ENCODE data around the gene TPH1. TPM values are rescaled to one million over a fixed set of nuclear protein-coding genes. Genes with fewer than 3 reads are reported as not detected.

The TPH1 gene
- total RNA-seq, 3 donors from 2014 or later, result 1.4 to 12.8 (median 10.7) TPM

DNA sequence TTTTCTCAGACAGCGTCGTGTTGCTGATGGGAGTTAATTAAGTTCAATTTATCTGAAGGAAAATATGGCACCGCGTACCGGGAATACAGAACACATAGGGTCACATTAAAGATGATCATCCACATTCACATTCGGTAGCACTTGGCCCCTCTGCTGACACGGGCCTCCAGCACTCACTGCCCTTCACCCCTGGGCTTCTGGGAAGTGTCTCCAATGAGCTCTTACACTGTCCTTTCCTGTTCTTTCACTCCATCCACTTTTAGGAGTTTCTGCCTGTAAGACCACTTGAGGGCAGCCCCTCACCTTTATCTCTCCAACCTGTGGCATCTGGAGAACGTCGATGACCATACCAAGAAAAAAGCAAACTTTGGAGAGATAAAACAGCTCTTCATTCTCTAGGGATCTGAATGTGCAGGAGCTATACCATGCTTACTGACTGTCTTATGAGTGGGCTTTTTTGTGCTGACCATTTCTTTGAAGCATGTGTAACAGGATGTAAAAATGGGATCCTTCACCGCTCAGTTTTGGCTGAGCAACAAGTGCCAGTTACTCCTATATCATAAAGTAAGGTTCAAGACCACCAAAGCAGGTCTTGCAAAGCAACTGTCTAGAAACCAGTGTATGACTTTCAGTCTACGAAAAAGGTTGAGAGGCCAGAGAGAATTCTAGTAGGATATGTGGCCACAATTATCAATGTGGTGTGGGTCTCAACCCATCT is 32.1 kb downstream of the TPH1 start:
- ATAC-seq (no peak), DNase-seq (peak in 2 of 3 donors; percentile 18 to 35)
- TF ChIP-seq, protein P1, sequence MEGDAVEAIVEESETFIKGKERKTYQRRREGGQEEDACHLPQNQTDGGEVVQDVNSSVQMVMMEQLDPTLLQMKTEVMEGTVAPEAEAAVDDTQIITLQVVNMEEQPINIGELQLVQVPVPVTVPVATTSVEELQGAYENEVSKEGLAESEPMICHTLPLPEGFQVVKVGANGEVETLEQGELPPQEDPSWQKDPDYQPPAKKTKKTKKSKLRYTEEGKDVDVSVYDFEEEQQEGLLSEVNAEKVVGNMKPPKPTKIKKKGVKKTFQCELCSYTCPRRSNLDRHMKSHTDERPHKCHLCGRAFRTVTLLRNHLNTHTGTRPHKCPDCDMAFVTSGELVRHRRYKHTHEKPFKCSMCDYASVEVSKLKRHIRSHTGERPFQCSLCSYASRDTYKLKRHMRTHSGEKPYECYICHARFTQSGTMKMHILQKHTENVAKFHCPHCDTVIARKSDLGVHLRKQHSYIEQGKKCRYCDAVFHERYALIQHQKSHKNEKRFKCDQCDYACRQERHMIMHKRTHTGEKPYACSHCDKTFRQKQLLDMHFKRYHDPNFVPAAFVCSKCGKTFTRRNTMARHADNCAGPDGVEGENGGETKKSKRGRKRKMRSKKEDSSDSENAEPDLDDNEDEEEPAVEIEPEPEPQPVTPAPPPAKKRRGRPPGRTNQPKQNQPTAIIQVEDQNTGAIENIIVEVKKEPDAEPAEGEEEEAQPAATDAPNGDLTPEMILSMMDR (IDR thresholded peaks at IDR 0.05), result no peak
- H3K4me1 ChIP-seq (ENCODE audit: low read depth), result no peaks in the 10 kb centered on the region
- intact Hi-C loops (cut with DNase I, micrococcal nuclease), result no loop called here
- H3K36me3 ChIP-seq (ENCODE audit: low read depth), result no peaks in the 10 kb centered on the region
- H3K9me3 ChIP-seq, result no peaks in the 10 kb centered on the region
- H3K4me3 ChIP-seq, result peak overlapping the region; percentile 56

DNA sequence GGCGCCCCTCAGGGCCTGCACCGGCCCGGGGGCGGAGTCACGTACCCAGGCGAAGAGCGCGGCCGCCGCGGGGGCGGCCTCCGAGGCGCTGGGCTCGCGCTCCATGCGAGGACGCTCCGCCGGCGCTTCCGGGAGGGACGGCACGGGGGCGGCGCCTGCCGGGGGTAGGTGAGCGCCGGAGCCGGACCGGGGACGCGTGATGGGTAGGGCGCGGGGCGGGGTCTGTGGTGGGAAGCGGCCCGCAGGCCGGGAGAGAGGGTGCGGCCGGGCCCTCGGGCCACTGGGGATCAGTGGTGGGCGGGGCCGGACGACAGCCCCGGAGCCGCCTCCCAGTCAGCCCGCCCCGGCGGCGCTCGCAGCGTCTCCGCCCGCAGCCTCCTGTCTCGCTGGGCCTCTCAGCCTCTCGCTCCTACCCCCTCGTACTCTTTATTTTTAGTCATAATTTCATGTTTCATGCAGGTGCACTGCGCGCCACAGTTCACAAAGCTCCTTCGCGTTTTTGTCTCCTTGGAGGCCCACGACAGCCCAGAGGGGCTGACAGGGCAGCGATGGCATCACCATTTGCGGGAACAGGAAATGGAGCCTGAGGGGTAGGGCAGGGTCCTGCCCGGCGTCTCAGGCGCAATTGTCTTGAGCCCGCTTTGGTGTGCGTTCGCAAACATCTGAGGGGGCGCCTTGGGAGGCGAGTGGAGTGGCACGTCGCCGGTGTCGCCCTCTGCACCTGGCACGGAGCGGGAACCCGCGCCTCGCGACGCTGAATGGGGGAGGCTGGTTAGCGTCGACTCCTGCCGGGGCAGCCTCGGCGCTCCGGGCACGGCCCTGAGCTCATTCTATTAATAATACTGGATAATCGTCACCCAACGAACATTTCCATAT is 32.9 kb downstream of the TPH1 start, which contains the start of gene SERGEF:
Gene SERGEF (minus strand): TSS at position 142 of the 876 bp plus-strand sequence. CDS start 37 bp downstream, at position 105.
- H3K9me3 ChIP-seq, result no peaks in the 10 kb centered on the region
- H3K36me3 ChIP-seq (ENCODE audit: low read depth), result no peaks in the 10 kb centered on the region
- peak within 1 kb of the TSS; percentile 56 for H3K4me3 ChIP-seq
- DNase-seq (peak; percentile 96 to 98 (median 98)), ATAC-seq (peak; percentile 98)
- intact Hi-C loops (cut with DNase I, micrococcal nuclease), result no loop called here
- TF ChIP-seq, protein P1 (IDR thresholded peaks at IDR 0.05), result no peak
- H3K4me1 ChIP-seq (ENCODE audit: low read depth), result no peaks in the 10 kb centered on the region

DNA sequence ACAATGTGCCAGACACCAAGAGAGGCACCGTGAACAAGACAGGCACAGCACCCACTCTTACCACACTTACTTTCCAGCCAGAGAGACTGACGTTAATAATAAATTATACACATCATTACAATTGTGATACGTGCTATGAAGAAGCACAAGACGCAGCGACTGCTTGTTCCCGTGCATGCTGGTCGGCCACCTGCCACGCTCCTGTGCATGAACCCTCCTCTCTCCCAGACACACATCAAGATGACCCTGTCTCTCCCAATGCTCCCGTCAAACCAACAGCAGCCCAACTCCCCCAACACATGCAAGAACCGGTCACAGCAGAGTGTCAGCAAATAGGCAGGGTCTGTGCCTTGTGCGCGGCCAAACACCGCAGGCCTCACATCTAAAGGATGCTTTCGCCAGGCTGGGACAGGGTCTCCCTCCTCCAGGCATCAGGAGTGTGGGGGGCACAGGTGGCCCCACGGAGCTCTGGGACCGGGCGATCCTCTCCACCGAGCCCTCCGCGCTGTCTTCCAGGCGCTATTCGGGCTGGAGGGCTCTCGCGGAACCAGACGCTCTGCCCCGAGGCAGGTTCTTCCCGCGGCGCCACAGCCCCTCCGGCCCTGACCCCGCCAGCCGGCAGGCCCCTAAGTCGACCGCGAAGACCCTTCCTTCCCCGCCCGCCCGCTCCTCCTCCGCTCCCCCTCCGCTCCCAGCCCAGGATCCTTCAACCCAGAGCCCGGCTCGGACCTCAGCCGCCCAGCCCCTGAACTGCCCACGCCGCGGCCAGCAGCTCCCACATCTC is 33.8 kb downstream of the TPH1 start:
- H3K4me3 ChIP-seq, result peak overlapping the region; percentile 56
- TF ChIP-seq, protein P1 (IDR thresholded peaks at IDR 0.05), result no peak
- no peaks in the 10 kb centered on the region for H3K9me3 ChIP-seq
- ATAC-seq (peak; percentile 11), DNase-seq (peak in 2 of 3 donors; percentile 30 to 60)
- no peaks in the 10 kb centered on the region for H3K4me1 ChIP-seq (ENCODE audit: low read depth)
- no peaks in the 10 kb centered on the region for H3K36me3 ChIP-seq (ENCODE audit: low read depth)
- intact Hi-C loops (cut with DNase I, micrococcal nuclease), result no loop called here

DNA sequence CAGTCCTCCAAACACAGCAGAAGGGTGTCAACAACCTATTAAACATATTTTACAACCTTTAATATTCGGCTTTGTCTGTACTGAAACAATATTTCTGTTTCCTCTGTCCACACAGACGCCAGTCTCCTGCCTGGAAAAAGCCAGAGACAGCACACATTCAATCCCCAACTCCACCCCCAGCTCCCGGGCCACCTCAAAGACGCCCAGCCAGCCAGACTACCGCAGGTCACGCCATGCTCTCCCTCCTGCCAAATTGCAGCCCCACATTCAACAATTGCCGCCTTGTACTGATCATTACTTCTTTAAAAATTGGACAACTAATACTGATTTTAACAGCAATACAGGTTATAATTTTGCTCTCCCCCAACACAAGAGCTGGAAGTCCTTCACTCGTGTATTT is 34.4 kb downstream of the TPH1 start:
- H3K36me3 ChIP-seq (ENCODE audit: low read depth), result no peaks in the 10 kb centered on the region

More for the DNA sequence above, 34.4 kb downstream of the TPH1 start:
- ATAC-seq (no peak), DNase-seq (peak in 2 of 3 donors; percentile 25 to 47)
- no peaks in the 10 kb centered on the region for H3K4me1 ChIP-seq (ENCODE audit: low read depth)
- intact Hi-C loops (cut with DNase I, micrococcal nuclease), result no loop called here
- no peaks in the 10 kb centered on the region for H3K9me3 ChIP-seq
- H3K4me3 ChIP-seq, result no peak overlapping the region
- TF ChIP-seq, protein P1 (IDR thresholded peaks at IDR 0.05), result no peak
